Astrocyte of the cerebellum (primary cell): ENCODE results near the gene GATA5.

Experiments
- DNase-seq: peaks from one replicate; pipeline ENCODE4 v3.0.0-alpha.2; 2011; ENCODE audit warnings: low read depth
- H3K4me3 ChIP-seq: 2 replicates; pipeline ENCODE4 v1.5.1; 2011; ENCODE audit warnings: mild to moderate bottlenecking, low read depth, low read length, moderate library complexity
- CTCF ChIP-seq: IDR thresholded peaks from 2 replicates; pipeline ENCODE4 v1.5.1; 2012; ENCODE audit warnings: low read length, low read depth, moderate library complexity, mild to moderate bottlenecking; ENCODE audit errors: missing control alignments
- in situ Hi-C: cut with HindIII; loops from 2 replicates; pipeline ENCODE4 v1.10.0; 2017; ENCODE audit warnings: low sequenced_read_pairs

The GATA5 gene

GRCh38 chr20:62480318-62480717 lies 4.5 kb upstream of the GATA5 start:
- TF ChIP-seq CTCF = no peak
- H3K4me3 ChIP-seq = no peak overlapping the region
- no peak for DNase-seq
- in situ Hi-C loops = no loop called here

GRCh38 chr20:62479656-62480055 lies 3.9 kb upstream of the GATA5 start:
- in situ Hi-C loops = no loop called here
- no peak overlapping the region for H3K4me3 ChIP-seq
- DNase-seq = no peak
- no peak for TF ChIP-seq CTCF

GRCh38 chr20:62479156-62479555 lies 3.4 kb upstream of the GATA5 start:
- in situ Hi-C loops = no loop called here
- no peak overlapping the region for H3K4me3 ChIP-seq
- TF ChIP-seq CTCF = no peak
- no peak for DNase-seq

- in situ Hi-C loops = no loop called here
- TF ChIP-seq CTCF = no peak
- no peak for DNase-seq
- H3K4me3 ChIP-seq = no peak overlapping the region
Measured at GRCh38 chr20:62477669-62478455, 2.1 kb upstream of the GATA5 start.

GRCh38 chr20:62476056-62476838 lies 452 bp upstream of the GATA5 start:
- H3K4me3 ChIP-seq = no peak overlapping the region
- in situ Hi-C loops = no loop called here
- no peak for DNase-seq
- no peak for TF ChIP-seq CTCF

GRCh38 chr20:62475027-62475771 lies 596 bp downstream of the GATA5 start:
- in situ Hi-C loops = no loop called here
- DNase-seq = no peak
- TF ChIP-seq CTCF = no peak
- H3K4me3 ChIP-seq = no peak overlapping the region
